Stimulated activated naive CD4-positive, alpha-beta T cell (primary cell): ENCODE measurements around the gene RGS3.

Source experiments
- DNase-seq, 6 experiments: peaks; one replicate each; lab custom pipeline; 2025; lab: John Stamatoyannopoulos, UW

The RGS3 gene

GRCh38 chr9:113619491-113620376 is 156.2 kb downstream of the RGS3 start:
- DNase-seq = no peak

GRCh38 chr9:113620377-113621161 is 157.0 kb downstream of the RGS3 start:
- DNase-seq = no peak

GRCh38 chr9:113621309-113621791 is 157.8 kb downstream of the RGS3 start:
- no peak for DNase-seq

- no peak for DNase-seq
Observed at GRCh38 chr9:113621980-113622379, 158.5 kb downstream of the RGS3 start.

GRCh38 chr9:113622600-113623400 is 159.3 kb downstream of the RGS3 start:
- DNase-seq = no peak

- DNase-seq = no peak
Observed at GRCh38 chr9:113623851-113624485, 160.4 kb downstream of the RGS3 start.

- DNase-seq = no peak
Observed at GRCh38 chr9:113624721-113625120, 161.2 kb downstream of the RGS3 start.

- DNase-seq = no peak
Observed at GRCh38 chr9:113625486-113625885, 162.0 kb downstream of the RGS3 start.

GRCh38 chr9:113626735-113627495 is 163.4 kb downstream of the RGS3 start:
- no peak for DNase-seq

- no peak for DNase-seq
Observed at GRCh38 chr9:113628621-113629020, 165.1 kb downstream of the RGS3 start.

GRCh38 chr9:113630386-113631136 is 167.0 kb downstream of the RGS3 start:
- no peak for DNase-seq

- no peak for DNase-seq
Observed at GRCh38 chr9:113631137-113631765, 167.7 kb downstream of the RGS3 start.

GRCh38 chr9:113631871-113632665 is 168.5 kb downstream of the RGS3 start:
- DNase-seq = no peak

GRCh38 chr9:113632776-113633590 is 169.5 kb downstream of the RGS3 start:
- DNase-seq = no peak

GRCh38 chr9:113633782-113634595 is 170.5 kb downstream of the RGS3 start:
- DNase-seq = no peak

- no peak for DNase-seq
Observed at GRCh38 chr9:113634596-113635515, 171.3 kb downstream of the RGS3 start.
